ENCODE measurements around the gene NLRP1.

GRCh38 chr17:5533486-5534315, 50.6 kb downstream of the NLRP1 start:
- TF ChIP-seq CTCF (IDR thresholded peaks at IDR 0.05; ENCODE audit: low read depth, low read length) (no peak), EZH2phosphoT487 (IDR thresholded peaks at IDR 0.05; ENCODE audit: low read depth) (no peak)

Data from OCI-LY3 (cell line).